Activated CD8-positive, alpha-beta memory T cell treated with anti-CD3 and anti-CD28 coated beads for 4 hours (primary cell): ENCODE results near the gene TMEM178B.
"Not testable (repeated sequence)": the region's sequence is repeated elsewhere in the genome, so short reads cannot be mapped to it uniquely, and the experiment has no call there.

Source experiments
- DNase-seq, 2 donors: peaks; one replicate each; pipeline ENCODE4 v3.0.0-alpha.2; 2020; ENCODE audit warnings: low read depth in 2 of 2

Gene TMEM178B

GRCh38 chr7:141074162-141074991 lies 513 bp downstream of the TMEM178B start:
- no peak for DNase-seq

- no peak for DNase-seq
Measured at GRCh38 chr7:141074997-141075396, 1.1 kb downstream of the TMEM178B start.

- DNase-seq = no peak
Measured at GRCh38 chr7:141076377-141076776, 2.5 kb downstream of the TMEM178B start.

GRCh38 chr7:141079219-141079618 lies 5.4 kb downstream of the TMEM178B start:
- no peak for DNase-seq

GRCh38 chr7:141089490-141089889 lies 15.6 kb downstream of the TMEM178B start:
- DNase-seq = not testable (repeated sequence)

GRCh38 chr7:141094336-141095070 lies 20.6 kb downstream of the TMEM178B start:
- no peak for DNase-seq

GRCh38 chr7:141097430-141097829 lies 23.6 kb downstream of the TMEM178B start:
- DNase-seq = no peak

GRCh38 chr7:141102436-141102835 lies 28.6 kb downstream of the TMEM178B start:
- no peak for DNase-seq

GRCh38 chr7:141103847-141104429 lies 30.1 kb downstream of the TMEM178B start:
- DNase-seq = no peak

- no peak for DNase-seq
Measured at GRCh38 chr7:141113131-141113530, 39.3 kb downstream of the TMEM178B start.

GRCh38 chr7:141114029-141114664 lies 40.3 kb downstream of the TMEM178B start:
- DNase-seq = no peak

GRCh38 chr7:141115965-141116364 lies 42.1 kb downstream of the TMEM178B start:
- DNase-seq = no peak

GRCh38 chr7:141116661-141117060 lies 42.8 kb downstream of the TMEM178B start:
- not testable (repeated sequence) for DNase-seq

GRCh38 chr7:141118767-141119166 lies 44.9 kb downstream of the TMEM178B start:
- DNase-seq = no peak

GRCh38 chr7:141119187-141119586 lies 45.3 kb downstream of the TMEM178B start:
- DNase-seq = no peak

GRCh38 chr7:141122736-141123135 lies 48.9 kb downstream of the TMEM178B start:
- no peak for DNase-seq

GRCh38 chr7:141123522-141123921 lies 49.7 kb downstream of the TMEM178B start:
- DNase-seq = no peak

GRCh38 chr7:141126107-141126506 lies 52.2 kb downstream of the TMEM178B start:
- no peak for DNase-seq

GRCh38 chr7:141128506-141128905 lies 54.6 kb downstream of the TMEM178B start:
- DNase-seq = no peak

GRCh38 chr7:141128931-141129330 lies 55.1 kb downstream of the TMEM178B start:
- DNase-seq = no peak

GRCh38 chr7:141132671-141133070 lies 58.8 kb downstream of the TMEM178B start:
- DNase-seq = no peak

- DNase-seq = no peak
Measured at GRCh38 chr7:141133646-141134045, 59.8 kb downstream of the TMEM178B start.
